Measurements from ENCODE around the gene DNPH1.

DNA sequence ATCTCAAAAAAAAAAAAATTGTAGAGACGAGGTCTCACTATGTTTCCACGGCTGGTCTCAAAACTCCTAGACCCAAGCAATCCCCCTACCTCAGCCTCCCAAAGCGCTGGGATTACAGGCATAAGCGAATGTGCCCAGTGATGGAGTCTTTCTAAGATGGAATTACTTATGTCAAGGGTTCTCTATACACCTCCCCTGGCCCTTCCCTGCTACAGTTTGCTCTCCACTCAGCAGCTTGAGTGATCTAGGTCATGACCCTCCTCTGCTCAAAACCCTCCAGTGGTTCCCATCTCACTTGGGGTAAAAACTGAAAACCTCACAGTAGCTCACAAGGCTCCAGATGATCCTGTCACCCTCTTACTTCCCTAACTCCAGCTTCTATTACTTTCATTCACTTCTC is 1.8 kb upstream of the DNPH1 start:
- TF ChIP-seq CTCF (IDR thresholded peaks at IDR 0.05; ENCODE audit: extremely low read depth in 1 of 2, insufficient read depth in 1 of 2, low read depth in 1 of 2, low read length in 2 of 2) (no peak), POLR2A (IDR thresholded peaks at IDR 0.05; ENCODE audit: low read depth, low read length) (no peak), GATA2 (IDR thresholded peaks at IDR 0.05; ENCODE audit: insufficient read depth, insufficient read length, low read depth, low read length) (no peak), POLR2AphosphoS5 (IDR thresholded peaks at IDR 0.05; ENCODE audit: insufficient read depth, low read depth, low read length) (no peak), MAX (IDR thresholded peaks at IDR 0.05; ENCODE audit: insufficient read depth, insufficient read length) (no peak), FOS (IDR thresholded peaks at IDR 0.05; ENCODE audit: borderline replicate concordance, insufficient read depth, low read length) (no peak), EZH2 (IDR thresholded peaks at IDR 0.05; ENCODE audit: borderline replicate concordance, low read depth, low read length, severe bottlenecking) (no peak), JUN (IDR thresholded peaks at IDR 0.05; ENCODE audit: borderline replicate concordance, insufficient read depth, insufficient read length, low read depth) (no peak)
